Parathyroid adenoma (tissue), 2 donors: ENCODE results near the gene ZNF653.
A peak's percentile ranks its signal among the peaks of the same experiment; 100 is the strongest.

Source experiments
- H2AFZ ChIP-seq: fragments of 300-600 bp; sonication (generic); one replicate; pipeline ENCODE4 v1.7.0; 2017; ENCODE audit warnings: antibody characterized with exemption, mild to moderate bottlenecking
- H3K27ac ChIP-seq: fragments of 300-600 bp; sonication (generic); one replicate; pipeline ENCODE4 v1.7.0; 2017
- H3K27me3 ChIP-seq: fragments of 300-600 bp; sonication (generic); one replicate; pipeline ENCODE4 v1.7.0; 2017; ENCODE audit warnings: low read length; ENCODE audit not compliant: control insufficient read depth, insufficient read depth
- H3K36me3 ChIP-seq: fragments of 300-600 bp; sonication (generic); one replicate; pipeline ENCODE4 v1.7.0; 2017; ENCODE audit warnings: low read length; ENCODE audit not compliant: control insufficient read depth, insufficient read depth
- H3K4me1 ChIP-seq: fragments of 300-600 bp; sonication (generic); one replicate; pipeline ENCODE4 v1.7.0; 2017; ENCODE audit warnings: control low read depth
- H3K4me2 ChIP-seq: fragments of 300-600 bp; sonication (generic); one replicate; pipeline ENCODE4 v1.7.0; 2017; ENCODE audit warnings: low read length
- H3K4me3 ChIP-seq: fragments of 300-600 bp; sonication (generic); one replicate; pipeline ENCODE4 v1.7.0; 2017; ENCODE audit warnings: low read depth, low read length
- H3K79me2 ChIP-seq: fragments of 300-600 bp; sonication (generic); one replicate; pipeline ENCODE4 v1.7.0; 2017; ENCODE audit warnings: control low read depth
- H3K9ac ChIP-seq: fragments of 300-600 bp; sonication (generic); one replicate; pipeline ENCODE4 v1.7.0; 2017; ENCODE audit warnings: mild to moderate bottlenecking
- H3K9me3 ChIP-seq: fragments of 300-600 bp; sonication (generic); one replicate; pipeline ENCODE4 v1.7.0; 2017; ENCODE audit warnings: low read length; ENCODE audit not compliant: control insufficient read depth
- TF ChIP-seq, protein P1 (sequence below): fragments of 300-600 bp; sonication (generic); IDR thresholded peaks from one replicate; pipeline ENCODE4 v1.7.0; 2017; ENCODE audit warnings: antibody characterized with exemption, mild to moderate bottlenecking
- donor health status: primary hyperparathyroidism.

Gene ZNF653

GRCh38 chr19:11481534-11482383 is 23.9 kb downstream of the ZNF653 start:
- Histone ChIP-seq H3K4me2 (peak overlapping the region; percentile 48), H3K4me1 (peaks cover 3% of the 10 kb centered on the region), H3K9me3 (no peaks in the 10 kb centered on the region), H3K9ac (no peak overlapping the region), H3K79me2 (no peaks in the 10 kb centered on the region), H2AFZ (peak overlapping the region; percentile 40), H3K27me3 (no peaks in the 10 kb centered on the region), H3K27ac (no peak overlapping the region), H3K4me3 (peak overlapping the region; percentile 44), H3K36me3 (no peaks in the 10 kb centered on the region)
- TF ChIP-seq, protein P1, sequence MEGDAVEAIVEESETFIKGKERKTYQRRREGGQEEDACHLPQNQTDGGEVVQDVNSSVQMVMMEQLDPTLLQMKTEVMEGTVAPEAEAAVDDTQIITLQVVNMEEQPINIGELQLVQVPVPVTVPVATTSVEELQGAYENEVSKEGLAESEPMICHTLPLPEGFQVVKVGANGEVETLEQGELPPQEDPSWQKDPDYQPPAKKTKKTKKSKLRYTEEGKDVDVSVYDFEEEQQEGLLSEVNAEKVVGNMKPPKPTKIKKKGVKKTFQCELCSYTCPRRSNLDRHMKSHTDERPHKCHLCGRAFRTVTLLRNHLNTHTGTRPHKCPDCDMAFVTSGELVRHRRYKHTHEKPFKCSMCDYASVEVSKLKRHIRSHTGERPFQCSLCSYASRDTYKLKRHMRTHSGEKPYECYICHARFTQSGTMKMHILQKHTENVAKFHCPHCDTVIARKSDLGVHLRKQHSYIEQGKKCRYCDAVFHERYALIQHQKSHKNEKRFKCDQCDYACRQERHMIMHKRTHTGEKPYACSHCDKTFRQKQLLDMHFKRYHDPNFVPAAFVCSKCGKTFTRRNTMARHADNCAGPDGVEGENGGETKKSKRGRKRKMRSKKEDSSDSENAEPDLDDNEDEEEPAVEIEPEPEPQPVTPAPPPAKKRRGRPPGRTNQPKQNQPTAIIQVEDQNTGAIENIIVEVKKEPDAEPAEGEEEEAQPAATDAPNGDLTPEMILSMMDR, result no peak

DNA sequence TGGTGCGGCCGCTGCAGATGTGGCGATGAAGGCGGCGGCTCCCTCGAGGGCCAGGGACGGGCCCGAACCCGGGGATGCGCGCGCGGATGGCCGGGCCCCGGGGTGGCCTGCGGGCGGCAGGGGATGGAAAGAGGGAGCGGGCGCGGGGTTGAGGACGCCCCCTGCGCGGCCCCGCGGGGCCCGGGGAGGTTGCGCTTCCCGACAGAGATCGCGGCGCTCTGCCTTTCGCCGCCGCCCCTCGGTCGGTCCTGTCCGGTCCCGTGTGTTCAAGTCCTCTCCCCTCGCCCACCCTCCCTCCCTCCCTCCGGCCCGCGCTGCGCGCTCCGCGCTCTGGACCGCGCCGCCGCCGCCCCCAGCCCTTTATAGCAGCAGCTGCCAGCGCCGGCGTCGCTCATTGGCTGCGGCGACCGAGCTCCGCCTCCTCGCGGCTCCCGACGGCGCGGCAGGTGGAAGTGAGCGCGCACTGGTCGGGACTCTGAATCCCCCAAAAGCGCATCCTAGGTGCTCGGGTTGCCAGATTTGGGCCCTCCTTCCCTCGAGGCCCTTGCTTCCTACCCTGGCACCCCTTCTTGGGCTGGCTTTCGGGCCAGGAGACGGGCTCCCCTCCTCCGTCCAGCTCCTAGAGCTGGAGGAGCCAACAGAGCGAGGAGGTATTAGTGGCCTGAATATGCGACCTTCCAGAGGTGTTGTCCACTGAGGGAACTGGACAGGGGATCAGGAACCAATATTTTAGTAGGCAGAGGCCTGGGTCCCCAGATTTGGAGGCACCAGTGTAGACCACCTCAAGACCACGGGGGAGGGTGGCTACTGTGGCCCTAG is 24.7 kb downstream of the ZNF653 start, which contains the start of gene ELAVL3:
ELAVL3 (minus strand) TSS at position 332 of the 819 bp plus-strand sequence. CDS start 438 bp downstream, outside the sequence.
- Histone ChIP-seq H3K27me3 (no peaks in the 10 kb centered on the region), H2AFZ (peak within 1 kb of the TSS; percentile 42), H3K4me3 (no peak within 1 kb of the TSS), H3K79me2 (no peaks in the 10 kb centered on the region), H3K36me3 (no peaks in the 10 kb centered on the region), H3K27ac (no peak within 1 kb of the TSS), H3K4me2 (no peak within 1 kb of the TSS), H3K4me1 (peaks cover 3% of the 10 kb centered on the region), H3K9ac (no peak within 1 kb of the TSS), H3K9me3 (no peaks in the 10 kb centered on the region)
- TF ChIP-seq, protein P1, result no peak

GRCh38 chr19:11479898-11480714 is 25.5 kb downstream of the ZNF653 start:
- Histone ChIP-seq H3K36me3 (no peaks in the 10 kb centered on the region), H3K4me1 (peaks cover 3% of the 10 kb centered on the region), H3K27me3 (no peaks in the 10 kb centered on the region), H3K9ac (no peak overlapping the region), H3K4me3 (no peak overlapping the region), H3K9me3 (no peaks in the 10 kb centered on the region), H3K79me2 (no peaks in the 10 kb centered on the region), H2AFZ (peak overlapping the region; percentile 42), H3K27ac (no peak overlapping the region), H3K4me2 (no peak overlapping the region)
- TF ChIP-seq, protein P1, result no peak

DNA sequence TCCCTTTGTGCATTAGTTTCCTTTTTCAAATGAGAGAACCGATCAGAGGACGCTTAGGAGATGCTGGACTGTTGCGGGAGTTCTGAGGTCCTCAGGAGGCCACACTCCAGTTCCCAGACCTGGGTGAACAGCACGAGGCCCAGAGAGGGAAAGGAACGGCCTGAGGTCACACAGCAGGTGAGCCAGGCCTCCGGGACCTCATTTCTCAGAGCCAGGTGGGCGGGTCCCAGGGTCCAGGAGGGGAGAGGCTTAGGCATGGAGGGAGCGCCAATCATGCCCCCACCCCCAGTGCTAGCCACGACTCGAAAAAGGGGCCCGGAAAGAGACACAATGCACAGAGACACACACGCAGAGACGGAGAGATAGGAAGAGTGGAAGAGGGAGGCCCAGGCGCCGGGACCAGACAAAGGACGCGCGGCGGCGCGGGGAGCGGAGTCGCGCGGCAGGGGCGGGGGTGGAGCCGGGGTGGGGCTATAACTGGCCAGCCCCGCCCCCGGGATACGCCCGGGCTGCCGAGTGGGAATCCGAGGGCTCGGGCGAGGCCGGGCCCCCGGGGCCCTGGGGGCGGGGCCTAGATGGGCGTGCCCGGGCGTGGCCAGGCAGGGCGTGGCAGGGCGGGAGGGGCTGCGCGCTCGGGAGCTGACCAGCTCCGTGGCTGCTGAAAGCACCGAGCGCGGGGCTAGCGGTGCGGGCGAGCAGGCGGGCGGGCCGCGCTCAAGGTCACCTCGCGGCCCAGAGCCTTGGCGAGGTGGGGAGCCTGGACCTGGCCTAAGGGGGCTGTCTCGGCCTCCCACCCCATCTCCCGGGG is 26.3 kb downstream of the ZNF653 start:
- Histone ChIP-seq H3K4me3 (no peak overlapping the region), H3K4me2 (no peak overlapping the region), H3K36me3 (no peaks in the 10 kb centered on the region), H3K27ac (no peak overlapping the region), H3K4me1 (peaks cover 3% of the 10 kb centered on the region), H3K79me2 (no peaks in the 10 kb centered on the region), H3K9ac (no peak overlapping the region), H2AFZ (peak overlapping the region; percentile 42), H3K9me3 (no peaks in the 10 kb centered on the region), H3K27me3 (no peaks in the 10 kb centered on the region)
- TF ChIP-seq, protein P1, result no peak
